ENCODE results near the gene TNFRSF18. TPM values are rescaled to one million over a fixed set of nuclear protein-coding genes. Genes with fewer than 3 reads are reported as not detected.
A peak's percentile ranks its signal among the peaks of the same experiment; 100 is the strongest.

The TNFRSF18 gene
- total RNA-seq, 1 donor from 2014 or later, result not detected

DNA sequence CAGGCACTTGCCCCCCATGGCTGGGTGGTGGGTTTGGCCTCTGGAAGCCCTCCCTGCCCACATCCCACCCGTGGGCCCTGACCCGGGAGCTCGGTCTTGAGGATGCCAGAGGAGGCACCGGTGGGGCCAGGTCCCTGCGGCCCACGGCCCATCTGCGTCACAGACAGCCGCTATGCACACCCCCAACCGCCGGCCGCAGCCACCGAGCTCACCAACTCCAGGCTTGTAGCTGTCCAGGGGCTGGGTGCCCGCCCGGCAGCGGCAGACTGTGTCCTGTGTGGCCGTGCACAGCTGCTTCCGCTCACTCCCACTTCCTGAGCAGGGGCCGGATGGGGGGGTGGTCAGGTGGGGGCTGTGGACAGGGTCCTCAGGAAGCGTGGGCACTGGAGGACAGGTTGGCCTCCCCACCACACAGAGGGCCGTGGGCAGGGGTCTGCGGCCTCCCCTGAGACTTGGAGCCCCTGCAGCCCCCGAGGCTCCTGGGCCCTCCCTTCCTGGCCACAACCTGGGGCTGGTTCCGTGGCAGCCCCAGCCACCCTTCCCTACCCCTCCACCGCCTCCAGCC lies 6.5 kb upstream of the TNFRSF18 start:
- no peak overlapping the region for H3K27ac Mint-ChIP-seq (ENCODE audit: unreplicated experiment)
- no peaks in the 10 kb centered on the region for H3K27me3 Mint-ChIP-seq (ENCODE audit: low read depth)

DNA sequence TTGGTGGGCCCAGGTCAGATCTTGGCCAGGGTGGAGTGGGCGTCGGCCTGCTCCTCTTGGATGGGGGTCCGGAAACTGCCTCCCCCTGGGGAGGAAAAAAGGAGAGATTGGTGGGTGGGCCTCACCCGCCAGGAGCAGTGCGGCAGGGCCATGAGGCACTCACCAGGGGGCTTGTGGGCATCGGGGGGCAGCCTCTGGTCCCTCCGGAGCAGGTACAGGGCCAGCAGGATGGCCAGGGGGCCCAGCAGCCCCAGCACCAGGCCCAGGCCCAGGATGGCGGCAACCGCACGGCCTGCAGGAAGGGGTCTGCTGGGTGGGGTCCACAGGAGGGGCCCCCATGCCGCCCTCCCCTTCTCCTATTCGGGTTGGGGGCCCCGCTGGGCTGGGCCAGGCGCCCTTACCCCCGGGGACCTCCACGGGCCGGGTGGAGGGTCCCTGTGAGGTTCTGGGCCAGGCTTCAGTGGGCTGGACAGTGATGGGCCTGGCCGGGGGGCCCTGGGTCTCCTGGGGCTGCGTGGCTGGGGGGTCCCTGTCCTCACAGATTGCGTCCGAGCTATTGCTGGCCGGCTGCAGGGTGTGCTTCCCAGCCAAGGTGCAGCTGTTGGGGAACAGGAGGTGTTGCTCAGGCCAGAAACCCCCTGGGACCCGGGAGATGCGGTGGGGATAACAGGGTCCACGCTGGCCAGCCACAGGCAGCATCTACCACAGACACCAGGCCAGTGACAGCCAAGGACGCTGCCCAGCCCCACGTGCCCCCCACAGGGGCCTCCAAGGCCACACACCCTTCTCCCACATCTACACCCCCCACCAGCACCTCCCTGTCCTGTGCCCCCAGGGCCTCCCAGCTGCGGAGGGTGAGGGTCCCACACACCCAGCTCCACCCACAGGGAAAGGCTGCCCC lies 5.4 kb upstream of the TNFRSF18 start:
- no peak overlapping the region for H3K4me3 Mint-ChIP-seq (ENCODE audit: unreplicated experiment)
- no peak overlapping the region for H3K27ac Mint-ChIP-seq (ENCODE audit: unreplicated experiment)
- TF ChIP-seq, protein P1, sequence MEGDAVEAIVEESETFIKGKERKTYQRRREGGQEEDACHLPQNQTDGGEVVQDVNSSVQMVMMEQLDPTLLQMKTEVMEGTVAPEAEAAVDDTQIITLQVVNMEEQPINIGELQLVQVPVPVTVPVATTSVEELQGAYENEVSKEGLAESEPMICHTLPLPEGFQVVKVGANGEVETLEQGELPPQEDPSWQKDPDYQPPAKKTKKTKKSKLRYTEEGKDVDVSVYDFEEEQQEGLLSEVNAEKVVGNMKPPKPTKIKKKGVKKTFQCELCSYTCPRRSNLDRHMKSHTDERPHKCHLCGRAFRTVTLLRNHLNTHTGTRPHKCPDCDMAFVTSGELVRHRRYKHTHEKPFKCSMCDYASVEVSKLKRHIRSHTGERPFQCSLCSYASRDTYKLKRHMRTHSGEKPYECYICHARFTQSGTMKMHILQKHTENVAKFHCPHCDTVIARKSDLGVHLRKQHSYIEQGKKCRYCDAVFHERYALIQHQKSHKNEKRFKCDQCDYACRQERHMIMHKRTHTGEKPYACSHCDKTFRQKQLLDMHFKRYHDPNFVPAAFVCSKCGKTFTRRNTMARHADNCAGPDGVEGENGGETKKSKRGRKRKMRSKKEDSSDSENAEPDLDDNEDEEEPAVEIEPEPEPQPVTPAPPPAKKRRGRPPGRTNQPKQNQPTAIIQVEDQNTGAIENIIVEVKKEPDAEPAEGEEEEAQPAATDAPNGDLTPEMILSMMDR (IDR thresholded peaks at IDR 0.05), result no peak
- H3K27me3 Mint-ChIP-seq (ENCODE audit: low read depth), result no peaks in the 10 kb centered on the region
- DNase-seq (ENCODE audit: low spot score), result peak; percentile 82
- no peaks in the 10 kb centered on the region for H3K9me3 Mint-ChIP-seq (ENCODE audit: low read depth)
- H3K36me3 Mint-ChIP-seq (ENCODE audit: low read depth), result peaks cover 5% of the 10 kb centered on the region
- H3K4me1 Mint-ChIP-seq (ENCODE audit: low read depth), result peaks cover 12% of the 10 kb centered on the region

More for the DNA sequence above, 6.5 kb upstream of the TNFRSF18 start:
- H3K4me1 Mint-ChIP-seq (ENCODE audit: low read depth), result peaks cover 11% of the 10 kb centered on the region
- H3K9me3 Mint-ChIP-seq (ENCODE audit: low read depth), result no peaks in the 10 kb centered on the region
- H3K36me3 Mint-ChIP-seq (ENCODE audit: low read depth), result peaks cover 5% of the 10 kb centered on the region
- TF ChIP-seq, protein P1 (IDR thresholded peaks at IDR 0.05), result no peak
- H3K4me3 Mint-ChIP-seq (ENCODE audit: unreplicated experiment), result no peak overlapping the region
- DNase-seq (ENCODE audit: low spot score), result peak; percentile 95

DNA sequence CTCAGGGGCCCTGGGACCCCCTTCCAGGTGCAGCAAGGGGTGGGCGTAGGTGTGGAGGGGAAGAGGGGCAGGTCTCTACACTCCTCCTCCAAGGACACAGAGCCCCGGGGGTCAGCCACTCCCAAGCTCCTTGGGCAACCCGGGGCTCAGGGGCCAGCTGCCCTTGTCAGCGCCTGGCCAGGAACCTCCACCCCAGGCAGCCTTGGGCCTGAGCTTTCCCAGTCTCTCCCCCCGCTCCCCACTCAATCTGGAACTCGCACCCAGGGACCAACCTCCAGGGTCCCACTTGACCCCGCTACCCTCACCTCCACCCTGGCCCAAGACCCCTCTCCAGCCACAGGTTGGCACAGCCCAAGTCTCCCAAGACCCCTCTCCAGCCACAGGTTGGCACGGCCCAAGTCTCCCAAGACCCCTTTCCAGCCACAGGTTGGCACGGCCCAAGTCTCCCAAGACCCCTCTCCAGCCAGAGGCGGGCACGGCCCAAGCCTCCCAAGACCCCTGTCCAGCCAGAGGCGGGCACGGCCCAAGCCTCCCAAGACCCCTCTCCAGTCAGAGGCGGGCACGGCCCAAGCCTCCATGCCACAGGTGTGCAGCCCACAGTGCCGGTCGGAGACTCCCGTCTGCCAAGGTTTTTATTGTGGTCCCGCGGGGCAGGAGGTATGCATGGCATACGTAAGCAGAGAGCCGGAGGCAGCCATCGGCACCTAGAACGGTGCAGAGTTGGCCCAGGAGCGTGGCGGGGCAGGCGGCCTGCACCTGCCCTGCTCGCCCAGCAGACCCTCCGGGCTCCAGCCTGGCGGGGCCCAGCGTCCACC lies 4.5 kb upstream of the TNFRSF18 start:
- H3K4me1 Mint-ChIP-seq (ENCODE audit: low read depth), result peaks cover 12% of the 10 kb centered on the region
- no peak overlapping the region for H3K4me3 Mint-ChIP-seq (ENCODE audit: unreplicated experiment)
- no peaks in the 10 kb centered on the region for H3K36me3 Mint-ChIP-seq (ENCODE audit: low read depth)
- H3K27ac Mint-ChIP-seq (ENCODE audit: unreplicated experiment), result no peak overlapping the region
- TF ChIP-seq, protein P1 (IDR thresholded peaks at IDR 0.05), result no peak
- no peaks in the 10 kb centered on the region for H3K27me3 Mint-ChIP-seq (ENCODE audit: low read depth)
- H3K9me3 Mint-ChIP-seq (ENCODE audit: low read depth), result no peaks in the 10 kb centered on the region
- peak; percentile 89 for DNase-seq (ENCODE audit: low spot score)

DNA sequence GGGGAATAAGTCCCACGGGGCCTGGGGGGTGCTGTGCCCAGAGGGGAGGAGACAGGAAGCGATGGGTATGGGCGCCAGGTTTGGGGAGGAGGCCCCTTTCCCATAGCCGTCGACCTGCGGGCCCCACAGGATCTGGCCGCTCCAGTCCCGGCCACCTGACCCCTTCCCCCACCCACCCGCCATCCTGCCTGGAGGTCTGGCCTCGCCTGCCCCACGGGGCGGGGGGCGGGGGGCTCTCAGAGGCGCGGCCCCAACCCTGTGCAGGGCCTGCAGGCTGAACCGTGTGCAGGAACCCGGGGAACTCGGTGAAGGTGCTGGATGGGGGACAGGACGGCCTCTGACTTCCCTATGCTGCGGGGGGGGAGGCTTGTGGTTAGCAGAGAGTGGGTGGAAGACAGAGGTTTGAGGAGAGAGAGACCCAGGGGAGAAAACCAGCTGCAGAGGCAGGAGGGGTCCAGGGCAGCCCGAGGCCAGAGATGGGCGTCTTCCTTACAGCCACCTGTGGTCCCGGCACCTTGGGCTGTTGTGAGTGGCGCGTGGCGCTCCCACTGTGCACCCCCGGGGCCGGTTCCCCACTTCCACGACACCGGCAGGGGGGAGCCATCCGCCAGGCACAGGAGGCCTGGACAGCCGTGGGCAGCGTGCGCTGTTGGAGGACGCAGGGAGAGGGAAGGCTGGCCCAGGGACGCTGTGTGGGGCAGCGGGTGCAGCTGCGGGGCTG lies 2.5 kb upstream of the TNFRSF18 start:
- Mint-ChIP-seq H3K36me3 (ENCODE audit: low read depth) (no peaks in the 10 kb centered on the region), H3K27ac (ENCODE audit: unreplicated experiment) (peak overlapping the region; percentile 73), H3K4me3 (ENCODE audit: unreplicated experiment) (no peak overlapping the region), H3K4me1 (ENCODE audit: low read depth) (peaks cover 12% of the 10 kb centered on the region), H3K9me3 (ENCODE audit: low read depth) (no peaks in the 10 kb centered on the region), H3K27me3 (ENCODE audit: low read depth) (no peaks in the 10 kb centered on the region)
- DNase-seq (ENCODE audit: low spot score), result peak; percentile 88
- TF ChIP-seq, protein P1 (IDR thresholded peaks at IDR 0.05), result no peak

Data from chondrocyte (in vitro differentiated cells).